Endothelial cell (in vitro differentiated cells): Measurements from ENCODE around the gene PBLD. TPM values are rescaled to one million over a fixed set of nuclear protein-coding genes. Genes with fewer than 3 reads are reported as not detected.

Experiments
- DNase-seq: peaks from one replicate; pipeline ENCODE4 v3.0.0; 2021; ENCODE audit warnings: low spot score
- H3K27ac Mint-ChIP-seq: one replicate; pipeline ENCODE4 v1.8.0; 2021; ENCODE audit warnings: mixed read lengths, inconsistent platforms; ENCODE audit not compliant: unreplicated experiment
- H3K27me3 Mint-ChIP-seq: one replicate; pipeline ENCODE4 v1.8.0; 2021; ENCODE audit warnings: mild to moderate bottlenecking, moderate library complexity, mixed read lengths, inconsistent platforms; ENCODE audit not compliant: unreplicated experiment
- H3K36me3 Mint-ChIP-seq: one replicate; pipeline ENCODE4 v1.8.0; 2021; ENCODE audit warnings: mild to moderate bottlenecking, low read depth, mixed read lengths, inconsistent platforms; ENCODE audit not compliant: unreplicated experiment
- H3K4me1 Mint-ChIP-seq: one replicate; pipeline ENCODE4 v1.8.0; 2021; ENCODE audit warnings: mild to moderate bottlenecking, mixed read lengths, inconsistent platforms; ENCODE audit not compliant: unreplicated experiment
- H3K4me3 Mint-ChIP-seq: one replicate; pipeline ENCODE4 v1.8.0; 2021; ENCODE audit warnings: mild to moderate bottlenecking, mixed read lengths, inconsistent platforms; ENCODE audit not compliant: unreplicated experiment
- H3K9me3 Mint-ChIP-seq: one replicate; pipeline ENCODE4 v1.8.0; 2021; ENCODE audit warnings: mixed read lengths, inconsistent platforms; ENCODE audit not compliant: unreplicated experiment
- total RNA-seq: library from RNA; stranded (reverse); fragmentation: NEBNext Ultra II Directional; extraction: Animal tissue kit (Norgen Biotek cat#: 25700); gene quantifications from one replicate; pipeline ENCODE4 v1.2.1, GENCODE V29; 2021; ENCODE audit not compliant: unreplicated experiment
- TF ChIP-seq, protein P1 (sequence below): fragments of 200-600 bp; sonication (generic); IDR thresholded peaks from one replicate; pipeline ENCODE4 v1.5.0; 2021; ENCODE audit warnings: antibody characterized with exemption; ENCODE audit not compliant: unreplicated experiment

Gene PBLD
- total RNA-seq, 1 donor from 2014 or later: 3.2 TPM

DNA sequence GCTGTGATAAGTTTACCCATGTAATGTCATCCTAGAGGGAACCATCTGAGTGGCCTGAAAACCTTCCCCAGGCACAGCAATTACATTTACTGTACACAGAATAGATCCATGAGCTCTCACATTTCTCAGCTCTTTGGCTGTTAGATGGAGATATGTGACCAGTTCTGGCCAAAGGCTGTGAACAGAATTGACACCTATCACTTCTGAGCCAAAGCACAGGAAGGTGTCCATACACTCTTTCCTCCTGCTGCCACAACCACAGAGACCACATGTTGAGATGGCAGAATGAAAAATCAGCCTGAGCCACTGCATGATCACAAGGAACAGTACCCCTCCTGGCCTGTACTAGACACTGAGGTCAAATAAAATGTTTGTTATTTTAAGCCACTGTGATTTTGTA lies 56.5 kb downstream of the PBLD start:
- Mint-ChIP-seq H3K9me3 (no peaks in the 10 kb centered on the region), H3K4me3 (no peak overlapping the region), H3K27ac (no peak overlapping the region), H3K27me3 (no peaks in the 10 kb centered on the region), H3K36me3 (peaks cover 16% of the 10 kb centered on the region), H3K4me1 (peaks cover 2% of the 10 kb centered on the region)
- no peak for DNase-seq
- TF ChIP-seq, protein P1, sequence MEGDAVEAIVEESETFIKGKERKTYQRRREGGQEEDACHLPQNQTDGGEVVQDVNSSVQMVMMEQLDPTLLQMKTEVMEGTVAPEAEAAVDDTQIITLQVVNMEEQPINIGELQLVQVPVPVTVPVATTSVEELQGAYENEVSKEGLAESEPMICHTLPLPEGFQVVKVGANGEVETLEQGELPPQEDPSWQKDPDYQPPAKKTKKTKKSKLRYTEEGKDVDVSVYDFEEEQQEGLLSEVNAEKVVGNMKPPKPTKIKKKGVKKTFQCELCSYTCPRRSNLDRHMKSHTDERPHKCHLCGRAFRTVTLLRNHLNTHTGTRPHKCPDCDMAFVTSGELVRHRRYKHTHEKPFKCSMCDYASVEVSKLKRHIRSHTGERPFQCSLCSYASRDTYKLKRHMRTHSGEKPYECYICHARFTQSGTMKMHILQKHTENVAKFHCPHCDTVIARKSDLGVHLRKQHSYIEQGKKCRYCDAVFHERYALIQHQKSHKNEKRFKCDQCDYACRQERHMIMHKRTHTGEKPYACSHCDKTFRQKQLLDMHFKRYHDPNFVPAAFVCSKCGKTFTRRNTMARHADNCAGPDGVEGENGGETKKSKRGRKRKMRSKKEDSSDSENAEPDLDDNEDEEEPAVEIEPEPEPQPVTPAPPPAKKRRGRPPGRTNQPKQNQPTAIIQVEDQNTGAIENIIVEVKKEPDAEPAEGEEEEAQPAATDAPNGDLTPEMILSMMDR: no peak

DNA sequence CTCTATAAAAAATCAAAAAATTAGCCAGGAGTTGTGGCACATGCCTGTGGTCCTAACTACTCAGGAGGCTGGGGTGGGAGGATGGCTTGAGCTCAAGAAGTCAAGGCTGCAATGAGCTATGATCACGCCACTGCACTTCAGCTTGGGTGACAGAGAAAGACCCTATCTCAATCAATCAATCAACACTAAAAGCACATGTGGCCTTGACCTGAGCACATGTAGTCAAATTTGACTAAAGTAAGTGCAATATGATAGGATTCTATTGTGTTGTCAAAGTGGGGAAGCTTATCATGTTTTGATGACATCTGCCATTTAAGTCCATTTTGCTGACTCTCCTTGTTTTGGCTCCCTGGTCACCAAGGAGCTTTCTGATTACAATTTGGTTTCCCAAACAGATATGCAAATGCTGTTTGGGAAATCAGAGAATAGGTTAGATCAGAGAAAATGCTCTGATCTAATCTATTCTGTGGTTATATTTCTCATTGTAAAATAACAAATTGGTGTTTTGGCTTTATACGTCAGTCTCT lies 57.1 kb downstream of the PBLD start:
- Mint-ChIP-seq H3K4me1 (peaks cover 6% of the 10 kb centered on the region), H3K4me3 (no peak overlapping the region), H3K9me3 (no peaks in the 10 kb centered on the region), H3K27ac (no peak overlapping the region), H3K36me3 (peaks cover 16% of the 10 kb centered on the region), H3K27me3 (no peaks in the 10 kb centered on the region)
- TF ChIP-seq, protein P1: no peak
- no peak for DNase-seq

DNA sequence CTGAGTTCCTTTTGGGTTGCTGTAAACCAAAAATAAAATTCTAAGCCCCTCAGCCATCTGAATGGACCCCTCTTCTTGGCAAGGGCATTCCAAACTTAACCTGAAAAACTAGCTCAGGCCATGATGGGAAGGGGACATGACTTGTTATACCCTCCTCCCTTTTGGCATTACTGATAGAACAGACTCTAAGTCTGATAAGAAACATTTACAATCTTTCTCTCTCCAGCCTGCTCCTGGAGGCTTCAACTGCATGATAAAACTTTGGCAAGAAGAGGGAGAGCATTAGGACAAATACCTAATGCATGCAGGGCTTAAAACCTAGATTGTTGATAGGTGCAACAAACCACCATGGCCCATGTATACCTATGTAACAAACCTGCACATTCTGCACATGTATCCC lies 59.9 kb downstream of the PBLD start:
- no peak overlapping the region for H3K4me3 Mint-ChIP-seq
- H3K9me3 Mint-ChIP-seq: no peaks in the 10 kb centered on the region
- H3K27ac Mint-ChIP-seq: no peak overlapping the region
- peaks cover 6% of the 10 kb centered on the region for H3K36me3 Mint-ChIP-seq
- H3K4me1 Mint-ChIP-seq: peaks cover 6% of the 10 kb centered on the region
- H3K27me3 Mint-ChIP-seq: no peaks in the 10 kb centered on the region
- no peak for DNase-seq
- TF ChIP-seq, protein P1: no peak

DNA sequence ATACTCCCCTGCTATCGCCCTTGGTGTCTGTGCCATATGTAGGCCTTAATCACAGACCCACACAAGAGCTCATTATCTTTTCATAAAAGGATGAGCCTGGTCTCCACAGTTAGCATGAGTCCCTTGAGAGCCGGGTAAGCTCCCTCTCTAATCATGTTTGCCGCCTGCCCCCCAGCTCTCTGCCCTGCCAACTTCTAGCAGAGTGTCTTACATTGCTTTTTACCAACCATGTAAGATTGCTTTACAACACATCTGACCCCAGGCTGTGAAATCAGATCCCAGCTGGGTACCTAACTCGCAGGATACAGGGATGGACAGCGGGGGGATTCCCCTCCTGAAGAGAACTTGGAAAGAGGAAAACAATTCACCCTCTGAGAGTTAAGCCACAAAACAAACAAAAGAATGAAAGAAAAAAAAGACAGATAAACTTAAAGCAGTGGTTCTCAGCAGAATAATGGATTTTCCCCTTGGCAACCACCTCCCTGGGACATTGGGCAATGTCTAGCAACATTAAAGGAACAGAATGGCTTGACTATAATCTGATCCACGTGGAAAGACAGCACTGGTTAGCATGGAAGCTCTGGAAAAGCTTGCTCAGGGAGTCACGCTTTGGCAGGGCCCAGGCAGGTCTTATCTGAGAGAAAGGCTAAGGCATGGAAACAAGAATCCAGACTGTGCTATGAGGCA lies 61.4 kb downstream of the PBLD start:
- TF ChIP-seq, protein P1: no peak
- Mint-ChIP-seq H3K27me3 (no peaks in the 10 kb centered on the region), H3K27ac (no peak overlapping the region), H3K4me1 (peaks cover 6% of the 10 kb centered on the region), H3K36me3 (no peaks in the 10 kb centered on the region), H3K4me3 (no peak overlapping the region), H3K9me3 (no peaks in the 10 kb centered on the region)
- no peak for DNase-seq

DNA sequence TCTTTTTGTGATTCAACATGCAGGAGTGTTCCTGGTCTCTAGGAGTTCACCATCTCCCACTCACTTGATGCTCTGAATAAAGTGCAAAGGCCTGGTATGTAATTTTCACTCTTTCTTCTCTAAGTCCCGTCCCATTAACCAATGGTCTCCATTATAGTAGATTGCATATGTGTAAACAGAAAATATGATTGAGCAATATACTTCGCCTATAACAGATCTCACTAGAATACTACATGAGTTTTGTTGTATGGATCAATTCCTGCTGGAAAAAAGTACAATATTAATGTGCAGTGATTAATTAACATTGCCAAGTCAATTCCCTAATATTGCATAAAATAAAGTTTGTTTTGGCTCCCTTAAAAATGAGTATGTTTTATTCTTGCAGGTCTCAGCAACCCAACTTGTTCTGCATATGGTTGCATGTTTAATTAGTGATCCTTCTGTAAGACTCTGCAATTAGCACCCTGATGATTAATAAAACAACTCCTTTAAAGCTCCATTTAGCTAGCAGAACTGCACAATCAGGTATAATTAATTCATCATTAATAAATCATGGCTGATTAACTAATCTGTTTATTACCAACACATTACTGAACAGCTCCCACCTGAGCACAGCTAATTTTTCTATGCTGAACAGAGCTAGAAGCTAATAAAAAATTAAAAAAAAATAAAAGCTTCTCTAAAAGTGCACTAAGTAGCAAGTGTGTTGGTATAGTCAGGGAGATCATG lies 63.0 kb downstream of the PBLD start:
- no peaks in the 10 kb centered on the region for H3K27me3 Mint-ChIP-seq
- no peak overlapping the region for H3K27ac Mint-ChIP-seq
- H3K4me3 Mint-ChIP-seq: no peak overlapping the region
- H3K4me1 Mint-ChIP-seq: peaks cover 6% of the 10 kb centered on the region
- H3K9me3 Mint-ChIP-seq: peaks cover under 1% of the 10 kb centered on the region
- no peak for DNase-seq
- TF ChIP-seq, protein P1: no peak
- no peaks in the 10 kb centered on the region for H3K36me3 Mint-ChIP-seq
